GM12878 (cell line): Measurements from ENCODE around the gene SP3. TPM values are rescaled to one million over a fixed set of nuclear protein-coding genes. Genes with fewer than 3 reads are reported as not detected.

Experiments used
- ATAC-seq: fragments of 200-7000 bp; cut with Tn5 transposase; 3 replicates; pipeline ENCODE4 v1.9.1; 2020; ENCODE audit warnings: mild to moderate bottlenecking, moderate library complexity
- BruUV-seq: library from RNA; stranded (reverse); fragments of 400-500 nt; replicated peaks from 2 replicates; lab custom pipeline; 2021; lab: Mats Ljungman, UMichigan
- CTCF ChIA-PET: fragments of 300-600 bp; sonication (Branson Sonifier 250); formaldehyde crosslinking; extraction: SDS; loops from one replicate; lab custom pipeline; 2021; ENCODE audit warnings: inconsistent platforms; lab: Yijun Ruan, JAX
- POLR2A ChIA-PET: fragments of 350-600 bp; formaldehyde crosslinking; extraction: SDS; loops from one replicate; lab custom pipeline; 2021; ENCODE audit warnings: inconsistent platforms; lab: Charles Lee
- RAD21 ChIA-PET: fragments of 300-600 bp; sonication (Branson Sonifier 250); formaldehyde crosslinking; loops from one replicate; lab custom pipeline; 2023; ENCODE audit warnings: antibody characterized with exemption; ENCODE audit not compliant: unreplicated experiment; lab: Charles Lee
- SMC1A ChIA-PET: fragments of 300-600 bp; sonication (Branson Sonifier 250); formaldehyde crosslinking; loops from one replicate; lab custom pipeline; 2023; ENCODE audit not compliant: unreplicated experiment, uncharacterized antibody; lab: Charles Lee
- DNase-seq: peaks from one replicate; pipeline ENCODE4 v3.0.0-alpha.2; 2011; ENCODE audit warnings: low read depth, low spot score
- FAIRE-seq: peaks from 3 replicates; lab custom pipeline; 2011; peaks lifted over from hg19 to GRCh38; lab: Jason Lieb, UNC
- H2AFZ ChIP-seq: 2 replicates; pipeline ENCODE4 v1.6.0; 2011; ENCODE audit warnings: low read depth, low read length, control low read depth; ENCODE audit not compliant: control insufficient read depth
- H3K27ac ChIP-seq: 2 replicates; pipeline ENCODE4 v1.5.1; 2011; ENCODE audit warnings: control low read depth; ENCODE audit not compliant: control insufficient read depth, insufficient read depth
- H3K27me3 ChIP-seq, 2 experiments: replicated peaks in 1 of 2; 2 replicates each; pipeline versions ENCODE4 v1.6.0 to v1.6.1; 2011; ENCODE audit warnings: low read length in 1 of 2; ENCODE audit not compliant: control insufficient read depth in 2 of 2, insufficient read depth in 2 of 2
- H3K36me3 ChIP-seq, 2 experiments: 2 replicates each; pipeline ENCODE4 v1.5.1; 2011; ENCODE audit warnings: low read length in 1 of 2; ENCODE audit not compliant: control insufficient read depth in 2 of 2, insufficient read depth in 2 of 2
- H3K4me1 ChIP-seq: 2 replicates; pipeline ENCODE4 v1.6.1; 2011; ENCODE audit warnings: mild to moderate bottlenecking, low read length, moderate library complexity, mixed read lengths; ENCODE audit not compliant: control insufficient read depth, insufficient read depth
- H3K4me2 ChIP-seq: 2 replicates; pipeline ENCODE4 v1.6.0; 2011; ENCODE audit warnings: control low read depth; ENCODE audit not compliant: control insufficient read depth, insufficient read depth
- H3K4me3 ChIP-seq: fragments of 200-600 bp; sonication (generic); 2 replicates; pipeline ENCODE4 v1.5.1; 2016
- H3K79me2 ChIP-seq: 2 replicates; pipeline ENCODE4 v1.6.0; 2011; ENCODE audit warnings: low read length; ENCODE audit not compliant: control insufficient read depth, insufficient read depth
- H3K9ac ChIP-seq: 2 replicates; pipeline ENCODE4 v1.8.0; 2011; ENCODE audit warnings: low read length, control low read depth, mixed read lengths; ENCODE audit not compliant: control insufficient read depth, insufficient read depth
- H3K9me3 ChIP-seq: replicated peaks from 3 replicates; pipeline ENCODE4 v1.5.1; 2011; ENCODE audit warnings: mild to moderate bottlenecking, low read length; ENCODE audit not compliant: control insufficient read depth, insufficient read depth
- H4K20me1 ChIP-seq: 2 replicates; pipeline ENCODE4 v1.6.0; 2011; ENCODE audit not compliant: control insufficient read depth, insufficient read depth
- IRF4 ChIP-seq: IDR thresholded peaks from 2 replicates; pipeline ENCODE4 v1.6.1; 2011; ENCODE audit warnings: low read depth, low read length
- MYB ChIP-seq: fragments of 150-350 bp; IDR thresholded peaks from 2 replicates; pipeline ENCODE4 v1.6.1; 2014; ENCODE audit warnings: mild to moderate bottlenecking, low read depth, low read length, borderline replicate concordance
- POLR2AphosphoS2 ChIP-seq: IDR thresholded peaks from 2 replicates; pipeline ENCODE4 v1.6.1; 2011; ENCODE audit warnings: low read depth, mild to moderate bottlenecking, low read length, improper control_type of control experiment, moderate library complexity
- SIN3A ChIP-seq: IDR thresholded peaks from 2 replicates; pipeline ENCODE4 v1.6.1; 2012; ENCODE audit warnings: low read depth, low read length, improper control_type of control experiment
- SP1 ChIP-seq: IDR thresholded peaks from one replicate; pipeline ENCODE4 v1.6.1; 2011; ENCODE audit warnings: low read depth, low read length
- SRF ChIP-seq, 2 experiments: IDR thresholded peaks; 2 replicates each; pipeline ENCODE4 v1.6.1; 2011; ENCODE audit warnings: low read depth in 2 of 2, low read length in 2 of 2, mild to moderate bottlenecking in 1 of 2, moderate library complexity in 1 of 2
- ZNF384 ChIP-seq: IDR thresholded peaks from 2 replicates; pipeline ENCODE4 v1.6.1; 2012; ENCODE audit warnings: low read depth, mild to moderate bottlenecking, low read length, improper control_type of control experiment, borderline replicate concordance
- WGBS: methylation state at CpG from one replicate; pipeline ENCODE4 v1.1.6; 2016; ENCODE audit warnings: low lambda C conversion rate; ENCODE audit not compliant: insufficient replicate concordance, insufficient coverage; ENCODE audit errors: missing lambda C conversion rate; 5-methylcytosine and 5-hydroxymethylcytosine counted together
- in situ Hi-C: fragments of 300-500 bp; cut with MboI; formaldehyde crosslinking; loops from 9 replicates; pipeline ENCODE4 v1.14.3; 2018; ENCODE audit warnings: mixed read lengths
- intact Hi-C: fragments of 100-400 bp; cut with micrococcal nuclease; formaldehyde crosslinking; loops from one replicate; pipeline ENCODE4 v1.14.2; 2022; ENCODE audit not compliant: unreplicated experiment
- polyA plus RNA-seq, 11 experiments: library from polyadenylated mRNA; depleted of rRNA in 4 of 11; unstranded in 6 of 11; stranded (reverse) in 5 of 11; fragments of >200 nt; fragmentation: Nextera tagmentation in 4 of 11; fragmentation: Illumina TruSeq in 1 of 11; extraction: Ambion mirVana in 4 of 11; extraction: Trizol in 1 of 11; gene quantifications; 1 replicate in 1 of 11; 2 replicates in 10 of 11; pipeline versions ENCODE4 v1.2.1 to v1.2.3, GENCODE V29; 2011 to 2016; ENCODE audit warnings: inconsistent platforms in 2 of 11, missing spikeins in 2 of 11, low read depth in 1 of 11
- total RNA-seq, 4 experiments: library from RNA; depleted of rRNA in 3 of 4; stranded (reverse); fragments of >200 nt in 3 of 4; fragmentation: Illumina TruSeq in 1 of 4; extraction: Trizol in 1 of 4; gene quantifications; 2 replicates each; pipeline versions ENCODE4 v1.2.1 to v1.2.3, GENCODE V29; 2013 to 2021
- TF ChIP-seq, protein P1 (sequence below): fragments of 450-650 bp; IDR thresholded peaks from 2 replicates; pipeline ENCODE4 v1.6.1; 2016; ENCODE audit warnings: mild to moderate bottlenecking
- TF ChIP-seq, protein P2 (sequence below): IDR thresholded peaks from 2 replicates; pipeline ENCODE4 v1.6.1; 2011; ENCODE audit warnings: mild to moderate bottlenecking, low read depth, low read length, moderate library complexity; ENCODE audit not compliant: insufficient replicate concordance

Gene SP3
- total and polyA plus RNA-seq, 10 of the 15 experiments (the other 5 are each of a cell fraction or from before 2014, with no cell fraction given), result 9.9 to 87.6 (median 52.4) TPM

DNA sequence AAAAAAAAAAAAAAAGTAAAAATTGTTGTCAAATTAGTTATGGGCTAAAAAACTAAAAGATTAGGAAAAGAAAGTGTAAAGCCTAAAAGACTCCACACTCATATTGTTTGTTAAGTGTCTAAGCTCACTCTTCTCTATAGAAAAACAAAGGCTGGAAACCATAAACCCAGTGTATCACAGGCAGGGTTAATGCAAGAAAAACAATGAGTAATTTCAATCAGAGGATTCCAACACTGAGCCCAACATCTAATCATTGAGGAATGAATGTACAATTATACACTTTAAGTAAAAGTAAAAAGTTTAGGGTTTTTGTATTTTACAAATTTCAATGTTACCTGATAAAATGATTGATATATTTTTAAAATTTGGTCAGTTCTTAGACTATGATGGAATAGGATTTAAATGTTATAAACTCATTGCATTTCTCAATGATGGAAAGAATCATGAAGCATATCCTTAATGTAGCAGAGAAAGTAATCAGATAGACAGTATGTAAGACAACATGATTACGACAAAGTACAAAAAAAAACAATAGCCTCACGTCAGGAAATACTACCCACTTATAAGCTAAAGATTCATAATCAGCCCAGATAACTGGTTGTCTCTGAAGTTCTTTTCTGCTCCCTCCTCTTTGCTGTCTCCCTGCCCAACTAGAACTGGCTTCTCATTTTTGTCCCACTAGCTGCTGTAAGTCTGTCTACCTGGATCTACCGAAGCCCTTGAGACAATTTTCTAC is 44.5 kb upstream of the SP3 start:
- Histone ChIP-seq H2AFZ (no peak overlapping the region), H3K9me3 (no peaks in the 10 kb centered on the region), H4K20me1 (no peaks in the 10 kb centered on the region), H3K4me3 (no peak overlapping the region), H3K4me1 (peaks cover 6% of the 10 kb centered on the region), H3K9ac (no peak overlapping the region), H3K36me3 (no peaks in the 10 kb centered on the region), H3K79me2 (no peaks in the 10 kb centered on the region), H3K4me2 (no peak overlapping the region), H3K27me3 (no peaks in the 10 kb centered on the region), H3K27ac (no peak overlapping the region)
- no peak for FAIRE-seq
- TF ChIP-seq IRF4, result no peak
- no peak for TF ChIP-seq POLR2AphosphoS2
- no peak for TF ChIP-seq MYB
- no peak for TF ChIP-seq SIN3A
- TF ChIP-seq, protein P1, sequence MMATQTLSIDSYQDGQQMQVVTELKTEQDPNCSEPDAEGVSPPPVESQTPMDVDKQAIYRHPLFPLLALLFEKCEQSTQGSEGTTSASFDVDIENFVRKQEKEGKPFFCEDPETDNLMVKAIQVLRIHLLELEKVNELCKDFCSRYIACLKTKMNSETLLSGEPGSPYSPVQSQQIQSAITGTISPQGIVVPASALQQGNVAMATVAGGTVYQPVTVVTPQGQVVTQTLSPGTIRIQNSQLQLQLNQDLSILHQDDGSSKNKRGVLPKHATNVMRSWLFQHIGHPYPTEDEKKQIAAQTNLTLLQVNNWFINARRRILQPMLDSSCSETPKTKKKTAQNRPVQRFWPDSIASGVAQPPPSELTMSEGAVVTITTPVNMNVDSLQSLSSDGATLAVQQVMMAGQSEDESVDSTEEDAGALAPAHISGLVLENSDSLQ, result no peak
- TF ChIP-seq, protein P2, sequence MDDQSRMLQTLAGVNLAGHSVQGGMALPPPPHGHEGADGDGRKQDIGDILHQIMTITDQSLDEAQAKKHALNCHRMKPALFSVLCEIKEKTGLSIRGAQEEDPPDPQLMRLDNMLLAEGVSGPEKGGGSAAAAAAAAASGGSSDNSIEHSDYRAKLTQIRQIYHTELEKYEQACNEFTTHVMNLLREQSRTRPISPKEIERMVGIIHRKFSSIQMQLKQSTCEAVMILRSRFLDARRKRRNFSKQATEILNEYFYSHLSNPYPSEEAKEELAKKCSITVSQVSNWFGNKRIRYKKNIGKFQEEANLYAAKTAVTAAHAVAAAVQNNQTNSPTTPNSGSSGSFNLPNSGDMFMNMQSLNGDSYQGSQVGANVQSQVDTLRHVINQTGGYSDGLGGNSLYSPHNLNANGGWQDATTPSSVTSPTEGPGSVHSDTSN, result no peak
- no peak for TF ChIP-seq ZNF384
- no peak for TF ChIP-seq SP1
- TF ChIP-seq SRF (IDR thresholded peaks at IDR 0.05; ENCODE audit: low read depth in 2 of 2, low read length in 2 of 2), result no peak
- no peak for ATAC-seq
- intact Hi-C loops (no loop called here), in situ Hi-C loops (no loop called here)
- ChIA-PET RAD21 (no interaction called here), CTCF (interaction anchor here (0.6 kb wide), 1 partner anchor 26 kb away, joined by 3 read pairs; no protein-coding TSS in a partner anchor), POLR2A (no interaction called here), SMC1A (no interaction called here)
- WGBS, result 98% methylated on average over 3 of the region's 3 CpGs
- no TSS peak for BruUV-seq
- DNase-seq, result no peak
